Neuronal stem cell (in vitro differentiated cells): ENCODE data around the gene SNX33.
"Not testable (repeated sequence)": the region's sequence is repeated elsewhere in the genome, so short reads cannot be mapped to it uniquely, and the experiment has no call there.

Experiments used
- DNase-seq: peaks from one replicate; pipeline ENCODE4 v3.0.0-alpha.2; 2013; ENCODE audit warnings: low spot score
- H2AFZ ChIP-seq: one replicate; pipeline ENCODE4 v1.6.1; 2013; ENCODE audit warnings: mild to moderate bottlenecking, low read length, inconsistent platforms
- H2AK5ac ChIP-seq: 2 replicates; pipeline ENCODE4 v1.6.1; 2013; ENCODE audit warnings: low read depth, mild to moderate bottlenecking, inconsistent platforms, low read length, moderate library complexity, mixed read lengths
- H2BK120ac ChIP-seq: 2 replicates; pipeline ENCODE4 v1.6.1; 2013; ENCODE audit warnings: low read depth, mild to moderate bottlenecking, inconsistent platforms, low read length, moderate library complexity, mixed read lengths
- H2BK12ac ChIP-seq: one replicate; pipeline ENCODE4 v1.6.1; 2013; ENCODE audit warnings: low read length, inconsistent platforms
- H2BK15ac ChIP-seq: 2 replicates; pipeline ENCODE4 v1.6.1; 2013; ENCODE audit warnings: mild to moderate bottlenecking, low read length, inconsistent platforms, mixed read lengths
- H2BK5ac ChIP-seq: one replicate; pipeline ENCODE4 v1.6.1; 2013; ENCODE audit warnings: inconsistent platforms, mild to moderate bottlenecking, low read length, moderate library complexity
- H3K14ac ChIP-seq: one replicate; pipeline ENCODE4 v1.6.1; 2013; ENCODE audit warnings: low read length, inconsistent platforms
- H3K18ac ChIP-seq: 2 replicates; pipeline ENCODE4 v1.6.1; 2013; ENCODE audit warnings: low read length, inconsistent platforms
- H3K23ac ChIP-seq: 2 replicates; pipeline ENCODE4 v1.6.1; 2013; ENCODE audit warnings: low read depth, mild to moderate bottlenecking, mixed read lengths, low read length, inconsistent platforms; ENCODE audit not compliant: poor library complexity
- H3K27ac ChIP-seq: replicated peaks from 3 replicates; pipeline ENCODE4 v1.5.1; 2013; ENCODE audit warnings: low read length, inconsistent platforms
- H3K27me3 ChIP-seq, 3 experiments: 2 replicates each; pipeline ENCODE4 v1.6.1; 2013; ENCODE audit warnings: low read length in 3 of 3, mild to moderate bottlenecking in 2 of 3, inconsistent platforms in 1 of 3, low read depth in 1 of 3, mixed read lengths in 1 of 3, moderate library complexity in 1 of 3; ENCODE audit not compliant: control insufficient read depth in 3 of 3, insufficient read depth in 3 of 3
- H3K36me3 ChIP-seq, 2 donors: replicated peaks in 1 of 2; 2 replicates each; pipeline ENCODE4 v1.6.1; 2013; ENCODE audit warnings: low read length in 2 of 2; ENCODE audit not compliant: control insufficient read depth in 2 of 2, insufficient read depth in 2 of 2
- H3K4ac ChIP-seq: 2 replicates; pipeline ENCODE4 v1.6.1; 2013; ENCODE audit warnings: inconsistent platforms, mild to moderate bottlenecking, low read length, moderate library complexity
- H3K4me1 ChIP-seq, 2 donors: 1 replicate in 1 of 2; 2 replicates in 1 of 2; pipeline ENCODE4 v1.6.1; 2013; ENCODE audit warnings: low read length in 2 of 2, low read depth in 1 of 2; ENCODE audit not compliant: control insufficient read depth in 2 of 2, insufficient read depth in 1 of 2
- H3K4me2 ChIP-seq: one replicate; pipeline ENCODE4 v1.6.1; 2013; ENCODE audit warnings: mild to moderate bottlenecking, low read length, inconsistent platforms; ENCODE audit not compliant: insufficient read depth, poor library complexity, severe bottlenecking
- H3K4me3 ChIP-seq, 2 donors: 2 replicates each; pipeline ENCODE4 v1.5.1; 2013; ENCODE audit warnings: low read length in 2 of 2, mild to moderate bottlenecking in 2 of 2, inconsistent platforms in 1 of 2, moderate library complexity in 1 of 2
- H3K79me1 ChIP-seq: one replicate; pipeline ENCODE4 v1.6.1; 2013; ENCODE audit warnings: low read depth, mild to moderate bottlenecking, inconsistent platforms, low read length, moderate library complexity
- H3K9ac ChIP-seq: one replicate; pipeline ENCODE4 v1.6.1; 2013; ENCODE audit warnings: mild to moderate bottlenecking, low read depth, low read length, inconsistent platforms; ENCODE audit not compliant: poor library complexity
- H3K9me3 ChIP-seq, 2 donors: replicated peaks in 1 of 2; 2 replicates each; pipeline versions ENCODE3 to v1.6.1; 2013; ENCODE audit warnings: low read length in 2 of 2, mild to moderate bottlenecking in 2 of 2, inconsistent platforms in 1 of 2, low read depth in 1 of 2, mixed read lengths in 1 of 2, moderate library complexity in 1 of 2; ENCODE audit not compliant: control insufficient read depth in 2 of 2, insufficient read depth in 1 of 2
- H4K8ac ChIP-seq: one replicate; pipeline ENCODE4 v1.6.1; 2013; ENCODE audit warnings: low read depth, mild to moderate bottlenecking, inconsistent platforms, low read length, moderate library complexity
- H4K91ac ChIP-seq: one replicate; pipeline ENCODE4 v1.6.1; 2013; ENCODE audit warnings: low read length, low read depth, mild to moderate bottlenecking, inconsistent platforms; ENCODE audit not compliant: poor library complexity
- WGBS, 2 donors: extraction: QIAGEN DNeasy Blood & Tissue Kit; methylation state at CpG; one replicate each; pipeline ENCODE4 v1.1.7; 2013; ENCODE audit warnings: missing lambda C conversion rate in 2 of 2, mixed read lengths in 1 of 2; ENCODE audit not compliant: insufficient read length in 2 of 2, insufficient replicate concordance in 1 of 2; ENCODE audit errors: extremely low coverage in 2 of 2; 5-methylcytosine and 5-hydroxymethylcytosine counted together

The SNX33 gene

GRCh38 chr15:75704618-75705017 is 56.9 kb downstream of the SNX33 start:
- no peak overlapping the region for H3K4ac ChIP-seq
- H4K91ac ChIP-seq, result no peak overlapping the region
- H3K9ac ChIP-seq, result no peak overlapping the region
- H2AK5ac ChIP-seq, result no peak overlapping the region
- no peak overlapping the region for H2BK15ac ChIP-seq
- H3K4me2 ChIP-seq, result no peak overlapping the region
- no peak overlapping the region for H2BK5ac ChIP-seq
- peaks cover 0 to 10% (median 0%) of the 10 kb centered on the region in 3 experiments for H3K27me3 ChIP-seq
- no CpG with 5 or more reads among the region's 9 CpGs for WGBS, 2 donors
- peaks cover 0 to 8% of the 10 kb centered on the region in 2 donors for H3K4me1 ChIP-seq
- H3K27ac ChIP-seq, result no peak overlapping the region
- H3K23ac ChIP-seq, result no peak overlapping the region
- no peak for DNase-seq
- H3K36me3 ChIP-seq, result no peaks in the 10 kb centered on the region
- no peak overlapping the region for H2BK120ac ChIP-seq
- no peak overlapping the region for H3K14ac ChIP-seq
- H3K4me3 ChIP-seq, result no peak overlapping the region
- H3K9me3 ChIP-seq, result no peaks in the 10 kb centered on the region
- H3K79me1 ChIP-seq, result no peaks in the 10 kb centered on the region
- no peak overlapping the region for H2BK12ac ChIP-seq
- H4K8ac ChIP-seq, result no peak overlapping the region
- H2AFZ ChIP-seq, result no peak overlapping the region
- H3K18ac ChIP-seq, result no peak overlapping the region

GRCh38 chr15:75705375-75705774 is 57.7 kb downstream of the SNX33 start:
- H3K14ac ChIP-seq, H3K27ac ChIP-seq, H3K9me3 ChIP-seq, DNase-seq, H3K4me3 ChIP-seq, H2BK5ac ChIP-seq, H3K18ac ChIP-seq, H4K91ac ChIP-seq, H3K9ac ChIP-seq, H2BK120ac ChIP-seq, H3K36me3 ChIP-seq, H2BK12ac ChIP-seq, H3K4me2 ChIP-seq, H3K23ac ChIP-seq, H3K4ac ChIP-seq, H3K79me1 ChIP-seq, H3K27me3 ChIP-seq, H2BK15ac ChIP-seq, H3K4me1 ChIP-seq, H2AK5ac ChIP-seq: not testable (repeated sequence)
- peak overlapping the region; percentile 20 for H4K8ac ChIP-seq
- no CpG with 5 or more reads among the region's 5 CpGs for WGBS, 2 donors
- peak overlapping the region; percentile 83 for H2AFZ ChIP-seq

- H2BK15ac ChIP-seq, result peak overlapping the region; percentile 59
- peaks cover 0 to 8% (median 0%) of the 10 kb centered on the region in 3 experiments for H3K27me3 ChIP-seq
- no peaks in the 10 kb centered on the region for H3K79me1 ChIP-seq
- H3K18ac ChIP-seq, result peak overlapping the region; percentile 76
- no peak overlapping the region for H4K91ac ChIP-seq
- H2BK5ac ChIP-seq, result no peak overlapping the region
- H3K36me3 ChIP-seq, result no peaks in the 10 kb centered on the region
- H3K4ac ChIP-seq, result no peak overlapping the region
- H2AFZ ChIP-seq, result peak overlapping the region; percentile 83
- H3K4me1 ChIP-seq, result peaks cover 0 to 8% of the 10 kb centered on the region in 2 donors
- H3K4me2 ChIP-seq, result no peak overlapping the region
- no peak overlapping the region for H3K23ac ChIP-seq
- no peak overlapping the region for H3K27ac ChIP-seq
- H2BK120ac ChIP-seq, result no peak overlapping the region
- H3K9ac ChIP-seq, result peak overlapping the region; percentile 14
- H3K9me3 ChIP-seq, result no peaks in the 10 kb centered on the region
- no peak overlapping the region for H2BK12ac ChIP-seq
- H3K4me3 ChIP-seq, result peak overlapping the region in 1 of 2 donors; percentile 34
- DNase-seq, result no peak
- WGBS, 2 donors, result no CpG with 5 or more reads among the region's 14 CpGs
- peak overlapping the region; percentile 86 for H4K8ac ChIP-seq
- peak overlapping the region; percentile 75 for H3K14ac ChIP-seq
- H2AK5ac ChIP-seq, result peak overlapping the region; percentile 3
Observed at GRCh38 chr15:75705854-75706681, 58.4 kb downstream of the SNX33 start.

GRCh38 chr15:75706682-75706954 is 58.9 kb downstream of the SNX33 start:
- Histone ChIP-seq H3K14ac (no peak overlapping the region), H3K27ac (no peak overlapping the region), H3K4ac (no peak overlapping the region), H3K9me3 (no peaks in the 10 kb centered on the region), H2BK120ac (no peak overlapping the region), H4K8ac (no peak overlapping the region), H4K91ac (no peak overlapping the region), H2BK15ac (no peak overlapping the region), H2BK12ac (peak overlapping the region; percentile 73), H3K36me3 (no peaks in the 10 kb centered on the region), H3K4me3 (no peak overlapping the region), H3K23ac (no peak overlapping the region), H3K4me1 (peaks cover 0 to 8% of the 10 kb centered on the region in 2 donors), H3K79me1 (no peaks in the 10 kb centered on the region), H3K4me2 (no peak overlapping the region), H2AK5ac (no peak overlapping the region), H2BK5ac (no peak overlapping the region), H2AFZ (no peak overlapping the region), H3K18ac (no peak overlapping the region), H3K9ac (no peak overlapping the region), H3K27me3 (peaks cover 0 to 6% (median 0%) of the 10 kb centered on the region in 3 experiments)
- no CpG with 5 or more reads among the region's 2 CpGs for WGBS, 2 donors
- DNase-seq, result no peak
